ENCODE measurements around the gene TNK1.

- TF ChIP-seq CTCF (conservative IDR thresholded peaks at IDR 0.05 in 1 of 2, IDR thresholded peaks at IDR 0.05 in 1 of 2; ENCODE audit: extremely low read depth in 1 of 2, insufficient read depth in 1 of 2, low read depth in 1 of 2, low read length in 2 of 2): no peak
- no peak for TF ChIP-seq EZH2 (IDR thresholded peaks at IDR 0.05; ENCODE audit: borderline replicate concordance, low read length)
These were observed 51.4 kb downstream of the TNK1 start for GRCh38 chr17:7432296-7432695.

Data from mammary epithelial cell (primary cell).